PC-3 (cell line): Measurements from ENCODE around the gene FAR2.

ENCODE experiments used
- CTCF ChIP-seq: fragments of 300-600 bp; sonication (generic); conservative IDR thresholded peaks from 2 replicates; pipeline ENCODE4 v1.5.1; 2017; ENCODE audit warnings: antibody characterized with exemption, low read depth, mild to moderate bottlenecking, low read length
- EZH2 ChIP-seq: fragments of 300-600 bp; sonication (generic); IDR thresholded peaks from one replicate; pipeline ENCODE4 v1.6.1; 2017; ENCODE audit warnings: antibody characterized with exemption, mild to moderate bottlenecking, low read length; ENCODE audit not compliant: unreplicated experiment
- EZH2phosphoT487 ChIP-seq: fragments of 300-600 bp; sonication (generic); IDR thresholded peaks from 2 replicates; pipeline ENCODE4 v1.6.1; 2018; ENCODE audit warnings: mild to moderate bottlenecking, antibody characterized with exemption, low read length, borderline replicate concordance

- TF ChIP-seq CTCF (no peak), EZH2phosphoT487 (no peak), EZH2 (no peak)
These were observed 60.0 kb downstream of the FAR2 start for GRCh38 chr12:29208936-29209701.
